KOPT-K1 (cell line): ENCODE measurements around the gene CDH3.

Experiments
- H3K27ac ChIP-seq: fragments of 200-600 bp; sonication (generic); 2 replicates; pipeline ENCODE4 v1.5.1; 2016; ENCODE audit warnings: antibody characterized with exemption, mild to moderate bottlenecking, low read depth, low read length; ENCODE audit not compliant: poor library complexity, severe bottlenecking
- H3K36me3 ChIP-seq: fragments of 200-600 bp; sonication (generic); 2 replicates; pipeline ENCODE4 v1.5.1; 2017; ENCODE audit warnings: antibody characterized with exemption, mild to moderate bottlenecking, low read length, moderate library complexity; ENCODE audit not compliant: insufficient read depth
- H3K9me3 ChIP-seq: fragments of 200-600 bp; sonication (generic); 2 replicates; pipeline ENCODE4 v1.5.1; 2017; ENCODE audit warnings: antibody characterized with exemption, low read length, mild to moderate bottlenecking; ENCODE audit not compliant: insufficient read depth, poor library complexity, severe bottlenecking

CDH3 gene

GRCh38 chr16:68644715-68645493, at the start of gene CDH3:
TSS of gene CDH3 (plus strand) at chr16:68645310. CDS start at chr16:68645380, 70 bp downstream.
- Histone ChIP-seq H3K9me3 (peaks cover 17% of the 10 kb centered on the region), H3K27ac (no peak within 1 kb of the TSS), H3K36me3 (no peaks in the 10 kb centered on the region)

- Histone ChIP-seq H3K9me3 (peaks cover 10% of the 10 kb centered on the region), H3K27ac (no peak overlapping the region), H3K36me3 (no peaks in the 10 kb centered on the region)
Measured at GRCh38 chr16:68596266-68596665, 48.8 kb upstream of the CDH3 start.

GRCh38 chr16:68599586-68599985, 45.5 kb upstream of the CDH3 start:
- no peak overlapping the region for H3K27ac ChIP-seq
- H3K36me3 ChIP-seq: no peaks in the 10 kb centered on the region
- H3K9me3 ChIP-seq: no peaks in the 10 kb centered on the region

GRCh38 chr16:68605746-68606145, 39.4 kb upstream of the CDH3 start:
- no peaks in the 10 kb centered on the region for H3K36me3 ChIP-seq
- H3K9me3 ChIP-seq: no peaks in the 10 kb centered on the region
- H3K27ac ChIP-seq: no peak overlapping the region

GRCh38 chr16:68607443-68607842, 37.7 kb upstream of the CDH3 start:
- Histone ChIP-seq H3K9me3 (no peaks in the 10 kb centered on the region), H3K36me3 (no peaks in the 10 kb centered on the region), H3K27ac (no peak overlapping the region)

GRCh38 chr16:68608330-68608729, 36.8 kb upstream of the CDH3 start:
- peaks cover 4% of the 10 kb centered on the region for H3K9me3 ChIP-seq
- H3K27ac ChIP-seq: no peak overlapping the region
- H3K36me3 ChIP-seq: no peaks in the 10 kb centered on the region

- Histone ChIP-seq H3K27ac (no peak overlapping the region), H3K9me3 (peaks cover 16% of the 10 kb centered on the region), H3K36me3 (no peaks in the 10 kb centered on the region)
Measured at GRCh38 chr16:68612996-68613395, 32.1 kb upstream of the CDH3 start.

GRCh38 chr16:68617734-68618133, 27.4 kb upstream of the CDH3 start:
- H3K27ac ChIP-seq: no peak overlapping the region
- no peaks in the 10 kb centered on the region for H3K36me3 ChIP-seq
- peaks cover 16% of the 10 kb centered on the region for H3K9me3 ChIP-seq

GRCh38 chr16:68626557-68626956, 18.6 kb upstream of the CDH3 start:
- Histone ChIP-seq H3K36me3 (no peaks in the 10 kb centered on the region), H3K9me3 (no peaks in the 10 kb centered on the region), H3K27ac (no peak overlapping the region)

- H3K36me3 ChIP-seq: no peaks in the 10 kb centered on the region
- no peak overlapping the region for H3K27ac ChIP-seq
- no peaks in the 10 kb centered on the region for H3K9me3 ChIP-seq
Measured at GRCh38 chr16:68627951-68628425, 17.1 kb upstream of the CDH3 start.

GRCh38 chr16:68629351-68629910, 15.7 kb upstream of the CDH3 start:
- Histone ChIP-seq H3K36me3 (no peaks in the 10 kb centered on the region), H3K27ac (no peak overlapping the region), H3K9me3 (no peaks in the 10 kb centered on the region)

- no peak overlapping the region for H3K27ac ChIP-seq
- no peaks in the 10 kb centered on the region for H3K36me3 ChIP-seq
Measured at GRCh38 chr16:68636064-68636560, 9.0 kb upstream of the CDH3 start.

GRCh38 chr16:68636818-68637217, 8.3 kb upstream of the CDH3 start:
- H3K36me3 ChIP-seq: no peaks in the 10 kb centered on the region
- no peaks in the 10 kb centered on the region for H3K9me3 ChIP-seq
- H3K27ac ChIP-seq: no peak overlapping the region

More at GRCh38 chr16:68636064-68636560, 9.0 kb upstream of the CDH3 start:
- H3K9me3 ChIP-seq: no peaks in the 10 kb centered on the region

- Histone ChIP-seq H3K27ac (no peak overlapping the region), H3K9me3 (peaks cover 17% of the 10 kb centered on the region), H3K36me3 (no peaks in the 10 kb centered on the region)
Measured at GRCh38 chr16:68640972-68641371, 4.1 kb upstream of the CDH3 start.

GRCh38 chr16:68642047-68642435, 3.1 kb upstream of the CDH3 start:
- peaks cover 17% of the 10 kb centered on the region for H3K9me3 ChIP-seq
- H3K36me3 ChIP-seq: no peaks in the 10 kb centered on the region
- H3K27ac ChIP-seq: no peak overlapping the region
